Gastroesophageal sphincter (tissue), 3 donors: ENCODE measurements around the gene CCL4L2.
"Not testable (repeated sequence)": the region's sequence is repeated elsewhere in the genome, so short reads cannot be mapped to it uniquely, and the experiment has no call there.

ENCODE experiments used
- EP300 ChIP-seq: sonication (generic); formaldehyde crosslinking; IDR thresholded peaks from one replicate; pipeline ENCODE4 v1.6.1; 2017; ENCODE audit warnings: antibody characterized with exemption, mild to moderate bottlenecking
- POLR2A ChIP-seq, 2 donors: fragments of 450-650 bp; IDR thresholded peaks; one replicate each; pipeline ENCODE4 v1.6.1; 2017; ENCODE audit warnings: antibody characterized with exemption in 2 of 2, mild to moderate bottlenecking in 2 of 2, moderate library complexity in 1 of 2
- TF ChIP-seq, protein P1 (sequence below), 4 experiments: fragments of 200-600 bp in 2 of 4; fragments of 450-650 bp in 2 of 4; sonication (generic) in 1 of 4; IDR thresholded peaks; one replicate each; pipeline ENCODE4 v1.5.1; 2017 to 2019; ENCODE audit warnings: antibody characterized with exemption in 4 of 4, mild to moderate bottlenecking in 2 of 4, moderate library complexity in 2 of 4

DNA sequence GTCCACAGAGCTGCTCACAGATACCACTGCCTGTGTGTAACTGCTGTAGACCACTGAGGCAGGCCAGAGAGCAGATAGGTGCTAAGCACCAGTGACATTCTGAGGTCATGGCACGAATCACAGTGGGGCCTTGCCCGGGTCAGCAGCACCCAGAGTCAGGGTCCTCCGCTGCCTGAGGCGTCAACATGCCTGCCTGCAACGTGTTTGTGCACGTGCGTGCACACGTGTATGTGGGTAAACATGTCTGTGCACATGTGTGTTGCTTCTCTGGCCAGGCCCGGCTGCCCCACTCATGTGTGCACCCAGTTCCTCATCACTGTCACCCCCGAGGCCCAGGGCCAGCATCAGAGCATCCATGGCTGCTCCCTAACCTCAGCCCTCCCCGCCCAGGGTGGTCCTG lies 34.3 kb upstream of the CCL4L2 start, which contains the start of gene TBC1D3B:
- TF ChIP-seq, protein P1, sequence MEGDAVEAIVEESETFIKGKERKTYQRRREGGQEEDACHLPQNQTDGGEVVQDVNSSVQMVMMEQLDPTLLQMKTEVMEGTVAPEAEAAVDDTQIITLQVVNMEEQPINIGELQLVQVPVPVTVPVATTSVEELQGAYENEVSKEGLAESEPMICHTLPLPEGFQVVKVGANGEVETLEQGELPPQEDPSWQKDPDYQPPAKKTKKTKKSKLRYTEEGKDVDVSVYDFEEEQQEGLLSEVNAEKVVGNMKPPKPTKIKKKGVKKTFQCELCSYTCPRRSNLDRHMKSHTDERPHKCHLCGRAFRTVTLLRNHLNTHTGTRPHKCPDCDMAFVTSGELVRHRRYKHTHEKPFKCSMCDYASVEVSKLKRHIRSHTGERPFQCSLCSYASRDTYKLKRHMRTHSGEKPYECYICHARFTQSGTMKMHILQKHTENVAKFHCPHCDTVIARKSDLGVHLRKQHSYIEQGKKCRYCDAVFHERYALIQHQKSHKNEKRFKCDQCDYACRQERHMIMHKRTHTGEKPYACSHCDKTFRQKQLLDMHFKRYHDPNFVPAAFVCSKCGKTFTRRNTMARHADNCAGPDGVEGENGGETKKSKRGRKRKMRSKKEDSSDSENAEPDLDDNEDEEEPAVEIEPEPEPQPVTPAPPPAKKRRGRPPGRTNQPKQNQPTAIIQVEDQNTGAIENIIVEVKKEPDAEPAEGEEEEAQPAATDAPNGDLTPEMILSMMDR (IDR thresholded peaks at IDR 0.05): not testable (repeated sequence)
- TF ChIP-seq POLR2A (IDR thresholded peaks at IDR 0.05); EP300: not testable (repeated sequence)
